ENCODE results near the gene ZCCHC7. TPM values are rescaled to one million over a fixed set of nuclear protein-coding genes. Genes with fewer than 3 reads are reported as not detected.

ZCCHC7 gene
- total and polyA plus RNA-seq, 2 of the 8 experiments (the other 6 are each of a cell fraction or from before 2014, with no cell fraction given), result 12.2 to 27.5 TPM

GRCh38 chr9:37293664-37294524 lies 173.5 kb downstream of the ZCCHC7 start:
- no peaks in the 10 kb centered on the region for H4K20me1 ChIP-seq (replicated peaks in 1 of 2; ENCODE audit: control insufficient read depth in 1 of 2, insufficient read depth in 2 of 2, low read length in 2 of 2)
- WGBS, 2 experiments (ENCODE audit: extremely low coverage in 1 of 2, insufficient coverage in 1 of 2, insufficient read length in 1 of 2, insufficient replicate concordance in 2 of 2, low coverage in 1 of 2, low lambda C conversion rate in 2 of 2, missing lambda C conversion rate in 1 of 2), result 78% methylated on average over 3 of the region's 3 CpGs; no CpG with 5 or more reads in 1 of the 2 experiments
- H3K79me1 ChIP-seq (ENCODE audit: low read depth, low read length), result no peaks in the 10 kb centered on the region; the same call in 1 of the 2 replicates
- H3K4ac ChIP-seq (replicated peaks; ENCODE audit: insufficient read length, low read depth, low read length), result no peak overlapping the region
- H2BK15ac ChIP-seq (ENCODE audit: low read length), result no peak overlapping the region
- no peak overlapping the region for H3K18ac ChIP-seq (ENCODE audit: extremely low read depth, low read length)
- H2BK12ac ChIP-seq (ENCODE audit: low read depth, low read length), result no peak overlapping the region
- no peak overlapping the region for H3K56ac ChIP-seq (replicated peaks; ENCODE audit: insufficient read length, low read depth, low read length)
- no peak overlapping the region for H3K14ac ChIP-seq (ENCODE audit: insufficient read length)
- FAIRE-seq (no peak), DNase-seq (ENCODE audit: low read depth in 1 of 2, low spot score in 2 of 2) (no peak)
- H3K23me2 ChIP-seq (ENCODE audit: low read depth, low read length), result no peaks in the 10 kb centered on the region; the same call in 1 of the 2 replicates
- H4K5ac ChIP-seq (ENCODE audit: insufficient read length, low read depth, low read length), result no peak overlapping the region
- H4K91ac ChIP-seq (replicated peaks; ENCODE audit: insufficient read length, low read length), result no peak overlapping the region
- no peak overlapping the region for H4K8ac ChIP-seq (ENCODE audit: extremely low read depth, insufficient read depth, low read length)
- H3K9ac ChIP-seq (replicated peaks in 1 of 4; ENCODE audit: extremely low read depth in 1 of 4, low read depth in 3 of 4, low read length in 3 of 4), result no peak overlapping the region
- no peak overlapping the region for H3K4me3 ChIP-seq (ENCODE audit: extremely low read depth in 1 of 4, insufficient read depth in 2 of 4, low read depth in 3 of 4, low read length in 4 of 4)
- TF ChIP-seq, protein P1, sequence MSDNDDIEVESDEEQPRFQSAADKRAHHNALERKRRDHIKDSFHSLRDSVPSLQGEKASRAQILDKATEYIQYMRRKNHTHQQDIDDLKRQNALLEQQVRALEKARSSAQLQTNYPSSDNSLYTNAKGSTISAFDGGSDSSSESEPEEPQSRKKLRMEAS (IDR thresholded peaks at IDR 0.05), result no peak
- TF ChIP-seq BRCA1 (IDR thresholded peaks at IDR 0.05; ENCODE audit: low read depth, low read length), result no peak
- H2BK20ac ChIP-seq (ENCODE audit: low read length), result no peak overlapping the region
- H3K4me2 ChIP-seq (ENCODE audit: insufficient read depth in 1 of 2, low read depth in 2 of 2, low read length in 2 of 2), result no peak overlapping the region
- no peak overlapping the region for H2AFZ ChIP-seq (ENCODE audit: low read length)
- no peak overlapping the region for H2BK5ac ChIP-seq (ENCODE audit: low read depth, low read length)
- no peaks in the 10 kb centered on the region; a peak in 1 of 7 replicates for H3K27me3 ChIP-seq (replicated peaks in 1 of 4; ENCODE audit: control insufficient read depth in 3 of 4, extremely low read depth in 1 of 4, insufficient read depth in 3 of 4, low read length in 3 of 4)
- no peak overlapping the region for H3K27ac ChIP-seq (ENCODE audit: low read depth, low read length)
- ChIA-PET CTCF (ENCODE audit: partially characterized antibody) (no interaction called here), POLR2A (ENCODE audit: partially characterized antibody) (no interaction called here)
- no peaks in the 10 kb centered on the region for H3K79me2 ChIP-seq (ENCODE audit: control insufficient read depth in 1 of 2, insufficient read depth in 2 of 2, low read length in 2 of 2)
- H3K9me3 ChIP-seq (ENCODE audit: insufficient read depth in 2 of 2, low read depth in 1 of 2, low read length in 1 of 2), result no peaks in the 10 kb centered on the region
- no peaks in the 10 kb centered on the region; a peak in 2 of 7 replicates for H3K4me1 ChIP-seq (replicated peaks in 1 of 4; ENCODE audit: control insufficient read depth in 3 of 4, insufficient read depth in 4 of 4, low read length in 3 of 4)
- no peak overlapping the region for H2AK5ac ChIP-seq (ENCODE audit: low read depth, low read length)
- H2BK120ac ChIP-seq (replicated peaks; ENCODE audit: low read depth, low read length), result no peak overlapping the region
- no peak overlapping the region for H3K23ac ChIP-seq (ENCODE audit: insufficient read length)
- no peaks in the 10 kb centered on the region for H3K36me3 ChIP-seq (ENCODE audit: control insufficient read depth in 2 of 4, insufficient read depth in 4 of 4, low read length in 3 of 4)
